Activated naive CD8-positive, alpha-beta T cell treated with anti-CD3 and anti-CD28 coated beads, Interleukin-2, amount 10 ng/mL, durations not matched to agents 7 days and 5 days (primary cell): ENCODE measurements around the gene SYNM. TPM values are rescaled to one million over a fixed set of nuclear protein-coding genes. Genes with fewer than 3 reads are reported as not detected.
"Not testable (repeated sequence)": the region's sequence is repeated elsewhere in the genome, so short reads cannot be mapped to it uniquely, and the experiment has no call there.

ENCODE experiments used
- ATAC-seq: fragments of 150-1000 bp; cut with Tn5 transposase; one replicate; pipeline ENCODE4 v1.10.0; 2021; ENCODE audit warnings: low read depth, moderate library complexity
- POLR2A ChIA-PET: fragments of 350-600 bp; sonication (Branson Sonifier 250); formaldehyde crosslinking; loops from one replicate; lab custom pipeline; 2021; ENCODE audit warnings: antibody characterized with exemption; lab: Charles Lee
- DNase-seq: peaks from one replicate; pipeline ENCODE4 v3.0.0; 2021
- H3K27ac Mint-ChIP-seq: one replicate; pipeline ENCODE4 v1.8.0; 2022; ENCODE audit warnings: mild to moderate bottlenecking, mixed read lengths
- H3K27me3 Mint-ChIP-seq: one replicate; pipeline ENCODE4 v1.8.0; 2022; ENCODE audit warnings: mild to moderate bottlenecking, moderate library complexity, mixed read lengths
- H3K36me3 Mint-ChIP-seq: one replicate; pipeline ENCODE4 v1.8.0; 2021; ENCODE audit warnings: mild to moderate bottlenecking, mixed read lengths
- H3K4me1 Mint-ChIP-seq: one replicate; pipeline ENCODE4 v1.8.0; 2021; ENCODE audit warnings: mixed read lengths
- H3K4me3 Mint-ChIP-seq: one replicate; pipeline ENCODE4 v1.8.0; 2022; ENCODE audit warnings: mild to moderate bottlenecking, moderate library complexity, mixed read lengths
- H3K9me3 Mint-ChIP-seq: one replicate; pipeline ENCODE4 v1.8.0; 2021; ENCODE audit warnings: mixed read lengths
- total RNA-seq, 2 experiments: library from RNA; stranded (reverse); gene quantifications; one replicate each; pipeline ENCODE4 v1.2.3, GENCODE V29; 2021

Gene SYNM
- total RNA-seq, 2 experiments from 2014 or later = 4.5 to 6.7 TPM

GRCh38 chr15:99071091-99071680 is 33.7 kb upstream of the SYNM start:
- no peaks in the 10 kb centered on the region for H3K36me3 Mint-ChIP-seq
- no peaks in the 10 kb centered on the region for H3K4me1 Mint-ChIP-seq
- H3K27ac Mint-ChIP-seq = no peak overlapping the region
- H3K27me3 Mint-ChIP-seq = no peaks in the 10 kb centered on the region
- DNase-seq (no peak), ATAC-seq (no peak)
- POLR2A ChIA-PET = no interaction called here
- no peak overlapping the region for H3K4me3 Mint-ChIP-seq
- H3K9me3 Mint-ChIP-seq = no peaks in the 10 kb centered on the region

GRCh38 chr15:99073008-99073717 is 31.7 kb upstream of the SYNM start:
- Mint-ChIP-seq H3K36me3 (no peaks in the 10 kb centered on the region), H3K27me3 (peaks cover 2% of the 10 kb centered on the region), H3K4me1 (peaks cover 2% of the 10 kb centered on the region), H3K4me3 (no peak overlapping the region), H3K9me3 (no peaks in the 10 kb centered on the region), H3K27ac (no peak overlapping the region)
- DNase-seq = no peak
- POLR2A ChIA-PET = interaction anchor here (1.0 kb wide), 1 partner anchor 14 kb away, joined by 3 read pairs; no protein-coding TSS in a partner anchor
- no peak for ATAC-seq

- ATAC-seq = no peak
Measured at GRCh38 chr15:99074446-99074845, 30.4 kb upstream of the SYNM start.

GRCh38 chr15:99075059-99075652 is 29.7 kb upstream of the SYNM start:
- POLR2A ChIA-PET = not testable (repeated sequence)

More at GRCh38 chr15:99074446-99074845, 30.4 kb upstream of the SYNM start:
- H3K9me3 Mint-ChIP-seq = no peaks in the 10 kb centered on the region
- peaks cover 5% of the 10 kb centered on the region for H3K27me3 Mint-ChIP-seq
- H3K27ac Mint-ChIP-seq = no peak overlapping the region
- no peak for DNase-seq
- no peaks in the 10 kb centered on the region for H3K36me3 Mint-ChIP-seq
- peaks cover 2% of the 10 kb centered on the region for H3K4me1 Mint-ChIP-seq
- H3K4me3 Mint-ChIP-seq = no peak overlapping the region
- POLR2A ChIA-PET = no interaction called here

GRCh38 chr15:99076109-99076508 is 28.8 kb upstream of the SYNM start:
- POLR2A ChIA-PET = no interaction called here
- Mint-ChIP-seq H3K4me1 (peaks cover 2% of the 10 kb centered on the region), H3K27me3 (peaks cover 11% of the 10 kb centered on the region), H3K9me3 (no peaks in the 10 kb centered on the region), H3K27ac (no peak overlapping the region), H3K4me3 (peak overlapping the region; percentile 83), H3K36me3 (no peaks in the 10 kb centered on the region)
- no peak for DNase-seq
- ATAC-seq = no peak

More at GRCh38 chr15:99075059-99075652, 29.7 kb upstream of the SYNM start:
- not testable (repeated sequence) for ATAC-seq, H3K9me3 Mint-ChIP-seq, H3K27ac Mint-ChIP-seq, H3K4me1 Mint-ChIP-seq, H3K36me3 Mint-ChIP-seq, H3K4me3 Mint-ChIP-seq, DNase-seq, H3K27me3 Mint-ChIP-seq

- no peaks in the 10 kb centered on the region for H3K36me3 Mint-ChIP-seq
Measured at GRCh38 chr15:99076555-99077308, 28.1 kb upstream of the SYNM start.

GRCh38 chr15:99082798-99083197 is 22.1 kb upstream of the SYNM start:
- peaks cover 33% of the 10 kb centered on the region for H3K27me3 Mint-ChIP-seq
- H3K27ac Mint-ChIP-seq = no peak overlapping the region
- ATAC-seq = no peak
- POLR2A ChIA-PET = no interaction called here
- no peaks in the 10 kb centered on the region for H3K36me3 Mint-ChIP-seq
- no peak for DNase-seq
- H3K4me3 Mint-ChIP-seq = no peak overlapping the region
- H3K4me1 Mint-ChIP-seq = no peaks in the 10 kb centered on the region
- H3K9me3 Mint-ChIP-seq = no peaks in the 10 kb centered on the region

More at GRCh38 chr15:99076555-99077308, 28.1 kb upstream of the SYNM start:
- Mint-ChIP-seq H3K27ac (peak overlapping the region; percentile 52), H3K4me1 (peaks cover 2% of the 10 kb centered on the region), H3K4me3 (peak overlapping the region; percentile 83), H3K27me3 (peaks cover 17% of the 10 kb centered on the region), H3K9me3 (no peaks in the 10 kb centered on the region)
- DNase-seq = no peak
- peak; percentile 82 for ATAC-seq
- POLR2A ChIA-PET = no interaction called here

GRCh38 chr15:99084965-99085364 is 19.9 kb upstream of the SYNM start:
- ATAC-seq (no peak), DNase-seq (no peak)
- Mint-ChIP-seq H3K27me3 (peaks cover 30% of the 10 kb centered on the region), H3K9me3 (no peaks in the 10 kb centered on the region), H3K27ac (no peak overlapping the region), H3K4me1 (peaks cover 2% of the 10 kb centered on the region), H3K36me3 (no peaks in the 10 kb centered on the region), H3K4me3 (no peak overlapping the region)
- POLR2A ChIA-PET = interaction anchor here (0.7 kb wide), 1 partner anchor 676 kb away, joined by 3 read pairs; no protein-coding TSS in a partner anchor

- H3K27me3 Mint-ChIP-seq = peaks cover 30% of the 10 kb centered on the region
- no peak overlapping the region for H3K27ac Mint-ChIP-seq
- no peak for ATAC-seq
- POLR2A ChIA-PET = interaction anchor here (0.7 kb wide), 1 partner anchor 677 kb away, joined by 3 read pairs; no protein-coding TSS in a partner anchor
- H3K36me3 Mint-ChIP-seq = no peaks in the 10 kb centered on the region
- no peak for DNase-seq
- H3K4me1 Mint-ChIP-seq = peaks cover 6% of the 10 kb centered on the region
- no peaks in the 10 kb centered on the region for H3K9me3 Mint-ChIP-seq
- no peak overlapping the region for H3K4me3 Mint-ChIP-seq
Measured at GRCh38 chr15:99085413-99086326, 19.2 kb upstream of the SYNM start.

- no peak overlapping the region for H3K27ac Mint-ChIP-seq
- H3K4me1 Mint-ChIP-seq = peaks cover 6% of the 10 kb centered on the region
- DNase-seq (no peak), ATAC-seq (no peak)
- POLR2A ChIA-PET = no interaction called here
- H3K36me3 Mint-ChIP-seq = no peaks in the 10 kb centered on the region
- H3K27me3 Mint-ChIP-seq = peaks cover 26% of the 10 kb centered on the region
- no peak overlapping the region for H3K4me3 Mint-ChIP-seq
- no peaks in the 10 kb centered on the region for H3K9me3 Mint-ChIP-seq
Measured at GRCh38 chr15:99086327-99086667, 18.6 kb upstream of the SYNM start.

GRCh38 chr15:99087405-99087943 is 17.4 kb upstream of the SYNM start:
- DNase-seq = no peak
- H3K9me3 Mint-ChIP-seq = no peaks in the 10 kb centered on the region

GRCh38 chr15:99090011-99090699 is 14.7 kb upstream of the SYNM start:
- H3K9me3 Mint-ChIP-seq = no peaks in the 10 kb centered on the region
- peaks cover 11% of the 10 kb centered on the region for H3K27me3 Mint-ChIP-seq
- no peak for DNase-seq
- ATAC-seq = no peak
- peak overlapping the region; percentile 35 for H3K4me3 Mint-ChIP-seq
- H3K4me1 Mint-ChIP-seq = peaks cover 6% of the 10 kb centered on the region
- POLR2A ChIA-PET = no interaction called here
- peak overlapping the region; percentile 11 for H3K27ac Mint-ChIP-seq
- no peaks in the 10 kb centered on the region for H3K36me3 Mint-ChIP-seq

More at GRCh38 chr15:99087405-99087943, 17.4 kb upstream of the SYNM start:
- H3K27me3 Mint-ChIP-seq = peaks cover 16% of the 10 kb centered on the region
- no peaks in the 10 kb centered on the region for H3K36me3 Mint-ChIP-seq
- no peak overlapping the region for H3K27ac Mint-ChIP-seq
- H3K4me3 Mint-ChIP-seq = no peak overlapping the region
- ATAC-seq = no peak
- peaks cover 6% of the 10 kb centered on the region for H3K4me1 Mint-ChIP-seq
- POLR2A ChIA-PET = no interaction called here
